T-helper 2 cell (primary cell): ENCODE results near the gene GVQW3.
A peak's percentile ranks its signal among the peaks of the same experiment; 100 is the strongest.
"Not testable (repeated sequence)": the region's sequence is repeated elsewhere in the genome, so short reads cannot be mapped to it uniquely, and the experiment has no call there.

Experiments
- DNase-seq, 5 experiments: peaks; one replicate each; pipeline versions ENCODE4 v3.0.0 to v3.0.0-alpha.2; 2012 to 2022

GVQW3 gene

DNA sequence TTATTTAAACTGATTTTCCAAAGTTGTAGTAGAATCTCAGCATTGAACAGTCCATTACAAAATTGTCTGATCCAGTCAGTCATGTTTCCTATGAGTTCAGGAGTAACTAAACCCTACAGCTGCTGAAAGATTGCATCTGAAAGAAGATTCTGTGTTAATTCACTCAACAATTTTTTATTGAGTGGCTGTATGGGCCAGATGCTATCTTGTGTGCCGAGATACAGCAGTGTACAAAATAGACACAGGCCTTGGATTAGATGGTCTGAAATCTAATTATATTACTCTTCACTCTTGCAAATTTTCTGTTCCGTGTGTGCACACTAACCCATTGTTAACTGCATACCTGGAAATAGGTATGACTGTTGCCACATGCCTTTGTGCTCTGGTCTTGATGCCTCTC, 7.3 kb downstream of the GVQW3 start:
- DNase-seq = no peak

DNA sequence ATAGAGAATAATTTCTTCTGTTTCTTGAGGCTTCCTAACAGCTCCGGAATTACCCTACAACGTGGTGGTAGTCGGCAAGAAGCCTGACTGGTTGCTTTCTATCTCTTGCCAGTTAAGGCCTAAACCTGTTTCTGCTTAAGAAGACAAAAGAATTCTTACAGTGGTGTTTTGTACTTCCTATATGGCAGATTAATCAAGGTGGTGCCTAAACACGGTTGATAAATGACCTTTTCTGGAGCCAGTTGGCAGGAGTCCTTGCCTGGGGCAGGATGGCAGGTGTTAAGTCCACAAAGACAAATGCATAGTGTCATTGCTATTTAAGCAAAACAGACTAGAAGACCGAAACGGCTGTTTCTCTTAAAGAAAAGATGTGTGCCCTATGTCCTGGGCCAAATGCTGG, 9.9 kb downstream of the GVQW3 start:
- no peak for DNase-seq

DNA sequence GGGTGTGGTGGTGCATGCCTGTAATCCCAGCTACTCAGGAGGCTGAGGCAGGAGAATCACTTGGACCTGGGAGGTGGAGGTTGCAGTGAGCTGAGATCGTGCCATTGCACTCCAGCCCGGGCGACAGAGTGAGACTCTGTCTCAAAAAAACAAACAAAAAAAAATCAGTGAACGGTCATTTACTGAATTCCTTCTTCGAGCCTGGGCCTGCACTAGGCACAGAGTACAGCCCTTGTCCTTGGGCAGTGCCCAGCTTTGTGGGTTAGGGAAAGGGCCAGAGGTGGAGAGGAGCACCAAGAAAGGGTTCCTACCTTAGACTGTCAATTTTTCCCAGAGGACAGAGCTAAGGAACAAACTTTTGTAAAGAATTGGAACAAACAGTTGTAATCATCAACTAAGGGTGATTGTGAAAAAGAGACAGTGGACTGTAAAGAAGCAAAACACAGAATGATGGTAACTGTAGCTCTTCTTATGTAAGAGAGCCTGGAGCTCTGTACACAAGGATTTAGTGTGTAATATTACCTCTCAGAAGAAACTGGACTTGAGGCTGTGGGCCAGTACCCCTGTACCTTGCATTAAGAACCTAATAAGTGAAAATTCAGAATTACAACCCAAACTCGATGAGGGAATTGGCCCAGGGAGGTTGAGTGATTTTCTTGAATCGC, 10.8 kb downstream of the GVQW3 start:
- DNase-seq = no peak

DNA sequence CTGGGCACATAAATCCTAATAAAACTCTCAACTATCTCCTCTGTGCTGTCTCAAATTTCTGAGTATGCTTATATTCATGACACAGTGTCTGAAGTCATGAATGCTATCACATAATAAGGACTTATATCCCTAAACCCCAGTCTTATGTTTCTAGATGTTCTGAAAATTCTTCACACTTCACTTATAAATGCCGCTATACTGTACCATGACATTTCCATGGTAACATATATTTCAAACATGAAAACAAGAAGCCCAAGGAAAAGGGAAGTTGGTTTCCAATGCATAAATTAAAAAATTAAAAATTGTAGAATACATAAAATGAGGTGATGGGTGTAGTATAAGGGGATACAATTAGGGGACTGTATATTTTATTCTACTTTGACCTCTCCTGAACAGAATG, 11.7 kb downstream of the GVQW3 start:
- no peak for DNase-seq

DNA sequence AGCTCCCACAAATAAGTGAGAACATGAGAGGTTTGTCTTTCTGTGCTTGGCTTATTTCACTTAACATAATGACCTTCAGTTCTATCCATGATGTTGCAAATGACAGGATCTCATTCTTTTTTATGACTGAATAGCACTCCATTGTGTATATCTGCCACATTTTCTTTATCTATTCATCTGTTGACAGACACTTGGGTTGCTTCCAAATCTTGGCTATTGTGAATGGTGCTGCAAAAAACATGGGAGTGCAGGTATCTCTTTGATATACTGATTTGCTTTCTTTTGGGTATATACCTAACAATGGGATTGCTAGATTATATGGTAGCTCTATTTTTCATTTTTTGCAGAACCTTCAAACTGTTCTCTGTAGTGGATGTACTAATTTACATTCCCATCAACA, 13.3 kb downstream of the GVQW3 start:
- no peak for DNase-seq

DNA sequence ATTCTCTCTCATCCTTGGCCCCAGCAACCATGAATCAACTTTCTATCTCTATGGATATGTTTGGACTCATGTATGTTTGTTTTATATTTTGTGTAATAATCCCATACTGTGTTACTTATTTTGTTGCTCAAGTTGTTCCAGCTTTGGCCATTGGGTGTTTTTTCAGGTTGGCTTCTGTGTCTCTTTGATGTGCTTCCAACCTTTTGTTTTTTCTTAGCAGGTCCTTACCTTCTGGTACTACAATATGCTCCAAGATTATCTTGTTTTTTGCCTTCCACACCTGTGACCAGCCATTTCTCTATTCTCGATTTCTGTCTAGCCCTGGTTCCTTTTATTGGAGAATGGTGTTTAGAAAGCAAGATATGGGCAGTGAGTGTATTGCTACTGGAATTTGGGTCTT, 14.2 kb downstream of the GVQW3 start:
- DNase-seq = no peak

DNA sequence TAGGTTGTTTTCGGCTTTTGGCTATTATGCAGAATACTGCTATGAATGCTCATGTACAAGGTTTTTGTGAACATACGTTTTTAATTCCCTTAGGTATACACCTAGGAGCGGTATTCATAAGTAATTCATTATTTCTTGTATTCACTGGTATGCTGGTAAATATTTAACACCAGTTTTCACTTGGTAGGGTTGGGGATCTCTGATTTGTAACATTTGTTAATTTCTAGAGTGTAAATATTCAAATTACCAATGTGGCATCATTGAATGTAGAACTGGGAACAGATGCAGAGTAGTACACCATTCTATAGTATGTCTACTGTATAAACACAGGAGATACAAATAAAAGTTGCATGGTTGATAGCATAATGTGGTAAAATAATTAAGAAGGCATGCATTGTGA, 16.3 kb downstream of the GVQW3 start:
- no peak for DNase-seq

DNA sequence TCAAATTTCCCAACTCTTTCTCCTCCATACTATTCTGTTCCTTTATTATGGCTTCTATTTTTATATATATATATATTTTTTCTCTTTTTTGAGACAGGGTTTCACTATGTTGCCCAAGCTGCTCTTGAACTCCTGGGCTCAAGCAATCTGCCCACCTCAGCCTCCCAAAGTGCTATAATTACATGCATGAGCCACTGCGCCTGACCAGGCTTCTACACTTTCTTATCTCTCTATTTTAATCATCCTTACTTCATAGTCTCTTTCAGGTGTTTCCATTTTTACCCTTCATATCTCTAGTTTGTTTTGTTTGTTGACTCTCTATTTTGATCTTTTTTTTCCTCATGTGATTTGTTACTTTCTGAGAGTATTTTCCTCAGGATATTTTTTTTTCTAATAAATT, 19.8 kb downstream of the GVQW3 start:
- no peak for DNase-seq

DNA sequence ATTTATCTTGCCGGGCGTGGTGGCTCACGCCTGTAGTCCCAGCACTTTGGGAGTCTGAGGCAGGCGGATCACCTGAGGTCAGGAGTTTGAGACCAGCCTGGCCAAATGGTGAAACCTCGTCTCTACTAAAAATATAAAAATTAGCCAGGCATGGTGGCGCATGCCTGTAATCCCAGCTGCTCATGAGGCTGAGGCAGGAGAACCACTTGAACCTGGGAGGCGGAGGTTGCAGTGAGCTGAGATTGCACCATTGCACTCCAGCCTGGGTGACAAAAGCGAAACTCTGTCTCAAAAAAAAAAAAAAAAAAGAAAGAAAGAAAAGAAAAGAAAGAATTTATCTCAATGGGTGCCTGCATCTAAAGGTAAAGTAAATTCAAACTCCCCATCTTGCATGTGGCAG, 20.4 kb downstream of the GVQW3 start:
- DNase-seq = not testable (repeated sequence)

DNA sequence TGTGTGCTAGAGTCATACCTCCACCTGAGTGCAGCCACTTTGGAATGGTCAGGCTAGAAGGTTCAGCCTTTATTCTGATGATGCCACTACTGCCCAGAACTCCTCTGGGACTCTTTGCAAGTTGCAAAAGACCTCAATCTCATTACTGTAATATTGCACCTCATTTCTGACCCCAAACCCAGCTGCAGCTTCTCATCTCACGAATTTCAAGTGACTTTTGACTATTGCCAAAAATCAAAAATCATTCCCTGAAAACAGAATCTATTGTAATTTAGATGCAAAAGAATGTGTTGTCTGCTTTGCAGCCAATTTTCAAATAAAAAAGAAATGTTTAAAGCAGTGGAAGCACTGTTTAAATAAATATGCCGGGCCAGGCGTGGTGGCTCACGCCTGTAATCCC, 25.2 kb downstream of the GVQW3 start:
- no peak for DNase-seq

DNA sequence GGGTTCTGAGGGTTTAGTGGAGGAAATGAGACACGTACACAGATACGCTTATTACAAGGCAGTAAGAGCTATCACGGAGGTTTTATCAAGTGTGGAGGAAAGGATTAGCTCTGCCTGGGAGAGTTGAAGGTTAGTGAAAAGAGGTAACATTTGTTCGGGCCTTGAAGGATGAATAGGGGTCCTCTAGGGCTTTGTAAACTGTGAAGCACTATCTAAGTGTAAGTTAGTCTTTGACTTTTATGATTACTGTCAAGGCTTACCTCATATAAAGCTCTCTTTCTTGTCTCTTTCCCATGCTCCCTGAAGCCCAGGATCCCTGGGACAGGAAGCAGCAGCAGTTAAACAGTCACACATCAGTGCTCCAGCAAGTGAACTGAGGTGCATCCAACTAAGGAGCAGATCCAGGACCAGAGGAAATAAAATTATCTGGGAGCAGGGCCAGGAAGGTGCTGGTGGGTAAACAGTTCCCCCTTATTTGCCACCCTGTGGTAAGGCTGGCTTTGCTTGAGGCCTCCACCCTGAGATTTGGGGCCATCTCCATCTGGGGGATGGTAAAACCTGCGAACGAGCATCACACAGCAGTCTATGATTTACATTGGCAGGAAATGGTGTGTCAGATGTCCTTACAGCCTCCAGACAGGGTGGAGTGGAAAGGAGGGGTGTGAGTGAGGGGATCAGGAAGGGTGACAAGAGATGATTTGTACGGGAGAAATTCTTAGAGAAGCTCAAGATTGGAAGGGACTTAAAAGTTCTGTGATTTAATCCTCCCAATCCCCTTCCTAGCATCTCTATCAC, 27.2 kb downstream of the GVQW3 start:
- no peak for DNase-seq

DNA sequence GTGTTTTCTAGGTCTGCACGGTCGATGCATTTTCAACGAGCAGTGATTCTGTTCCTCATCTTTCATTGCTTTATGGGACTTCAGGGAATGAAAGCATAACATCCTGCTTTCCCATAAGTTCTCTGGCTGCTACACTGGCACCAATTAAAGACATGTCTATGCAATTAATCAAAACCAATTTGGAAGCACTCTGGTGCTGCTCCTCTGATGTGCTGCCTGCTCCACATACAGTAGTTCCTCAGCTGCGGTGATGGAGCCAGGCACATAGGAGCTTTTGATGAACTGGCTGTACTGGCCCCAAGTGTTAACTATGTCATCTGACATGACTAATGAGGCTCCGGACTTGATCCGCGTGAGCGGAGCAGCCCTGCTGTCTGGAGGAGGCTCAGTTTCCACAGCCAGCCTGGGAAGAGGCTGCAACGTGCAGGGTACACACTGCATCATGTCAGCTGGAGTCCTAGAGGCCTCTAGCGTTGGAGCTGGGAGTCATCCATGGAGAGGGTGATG, 29.8 kb downstream of the GVQW3 start:
- DNase-seq = no peak

DNA sequence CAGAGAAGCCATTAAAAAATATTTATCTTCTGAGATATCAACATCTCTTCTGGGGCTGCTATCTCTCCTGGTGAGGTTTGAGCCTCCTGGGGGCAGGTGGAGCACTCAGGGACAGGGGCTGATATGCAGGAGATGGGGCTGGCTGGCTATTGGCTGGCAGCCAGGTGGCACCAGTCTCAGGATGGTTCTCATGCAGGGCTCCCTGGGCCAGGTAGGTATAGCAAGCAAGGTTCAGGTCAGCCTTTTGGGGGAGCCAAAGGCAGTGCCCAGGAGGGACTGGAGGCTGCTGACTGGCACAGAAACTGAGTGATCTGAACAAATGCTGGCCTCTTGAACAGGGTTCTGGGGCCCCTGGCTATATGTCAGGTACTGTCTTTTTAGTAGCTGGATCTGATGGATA, 34.0 kb downstream of the GVQW3 start:
- peak in 1 of 5 experiments; percentile 13 for DNase-seq

DNA sequence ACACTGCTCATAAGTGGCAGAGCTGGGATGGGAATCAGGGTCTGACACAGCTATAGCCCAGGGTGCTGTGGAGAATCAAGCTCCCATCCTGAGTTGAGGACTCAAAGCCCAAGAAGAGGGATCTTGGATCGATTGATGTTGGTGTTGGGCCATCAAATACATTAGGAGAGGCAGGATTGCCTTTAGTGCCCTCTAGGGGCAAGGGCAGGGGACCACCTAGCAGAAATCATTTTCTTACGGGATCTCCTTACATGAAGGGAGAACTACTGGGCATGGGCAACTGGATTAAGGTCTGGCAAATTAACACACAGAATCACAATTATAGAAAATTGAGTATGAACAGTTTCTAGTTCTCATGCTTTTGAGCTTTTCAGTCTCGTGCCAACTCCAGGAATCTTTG, 38.8 kb downstream of the GVQW3 start:
- no peak for DNase-seq

DNA sequence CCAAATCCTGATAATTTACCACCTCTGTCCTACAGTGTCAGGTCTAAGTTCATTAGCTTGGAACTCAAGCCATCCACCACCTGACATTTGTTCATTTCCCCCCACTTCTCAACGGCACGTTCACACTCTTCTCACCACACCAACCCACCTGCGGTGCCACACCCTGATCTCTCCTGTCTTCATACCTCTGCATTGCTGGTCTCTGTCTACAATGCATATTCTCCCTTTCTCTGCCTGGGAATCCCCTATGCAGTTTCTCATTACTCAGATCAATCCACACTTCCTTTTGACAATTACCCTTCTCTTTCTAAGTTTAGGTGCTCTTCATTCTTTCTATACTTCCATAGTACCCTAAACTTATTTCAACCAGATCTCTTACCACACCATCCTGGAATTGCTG, 43.3 kb downstream of the GVQW3 start:
- DNase-seq = peak in 1 of 5 experiments; percentile 47

DNA sequence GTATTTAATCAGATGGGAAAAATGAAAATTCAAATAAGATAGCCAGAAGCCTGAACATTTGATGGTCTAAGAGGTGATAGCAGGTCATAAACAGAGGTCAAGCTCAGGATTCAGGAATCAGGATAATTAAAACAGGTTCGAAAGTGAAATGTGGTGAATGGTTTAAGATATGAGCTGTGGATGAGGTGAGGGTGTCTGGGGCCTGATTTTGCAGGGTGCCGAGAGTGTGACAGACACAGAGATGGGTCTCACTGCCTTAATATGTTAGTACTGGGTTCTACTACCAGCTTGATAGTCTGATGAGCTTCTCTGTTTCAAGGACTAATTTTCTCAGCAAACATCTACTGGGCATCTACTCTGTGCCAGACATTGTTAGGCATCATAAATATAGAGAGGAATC, 43.8 kb downstream of the GVQW3 start:
- no peak for DNase-seq

DNA sequence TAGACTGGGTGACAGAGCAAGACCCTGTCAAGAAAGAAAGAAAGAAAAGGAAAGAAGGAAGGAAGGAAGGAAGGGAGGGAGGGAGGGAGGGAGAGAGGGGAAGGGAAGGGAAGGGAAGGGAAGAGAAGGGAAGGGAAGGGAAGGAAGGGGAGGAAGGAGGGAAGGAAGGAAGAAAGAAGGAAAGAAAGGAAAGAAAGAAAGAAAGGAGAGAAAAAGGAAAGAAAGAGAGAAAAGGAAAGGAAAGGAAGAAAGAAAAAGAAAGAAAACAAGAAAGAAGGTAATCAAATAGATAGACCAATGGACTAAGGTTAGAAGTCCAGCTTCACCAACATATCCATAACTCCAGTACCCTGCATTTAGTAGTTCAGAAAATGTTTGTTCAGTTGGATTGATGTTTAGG, 45.5 kb downstream of the GVQW3 start:
- DNase-seq = no peak

DNA sequence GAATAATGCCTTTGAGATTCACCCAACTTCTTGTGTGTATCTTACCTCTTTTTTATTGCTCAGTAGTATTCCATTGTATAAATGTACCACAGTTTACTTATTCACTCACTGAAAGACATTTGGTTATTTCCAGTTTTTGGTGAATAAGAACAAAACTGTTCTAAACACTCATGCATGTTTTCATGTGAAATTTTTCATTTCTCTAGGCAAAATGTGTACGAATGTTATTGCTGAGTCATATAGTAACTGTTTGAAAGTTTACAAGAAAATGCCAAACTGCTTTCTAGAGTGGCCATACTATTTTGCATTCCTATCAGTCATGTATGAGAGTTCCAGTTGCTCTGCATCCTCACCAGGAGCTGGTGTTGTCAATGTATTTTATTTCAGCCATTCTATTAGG, 54.9 kb downstream of the GVQW3 start:
- peak in 1 of 5 experiments; percentile 33 for DNase-seq

DNA sequence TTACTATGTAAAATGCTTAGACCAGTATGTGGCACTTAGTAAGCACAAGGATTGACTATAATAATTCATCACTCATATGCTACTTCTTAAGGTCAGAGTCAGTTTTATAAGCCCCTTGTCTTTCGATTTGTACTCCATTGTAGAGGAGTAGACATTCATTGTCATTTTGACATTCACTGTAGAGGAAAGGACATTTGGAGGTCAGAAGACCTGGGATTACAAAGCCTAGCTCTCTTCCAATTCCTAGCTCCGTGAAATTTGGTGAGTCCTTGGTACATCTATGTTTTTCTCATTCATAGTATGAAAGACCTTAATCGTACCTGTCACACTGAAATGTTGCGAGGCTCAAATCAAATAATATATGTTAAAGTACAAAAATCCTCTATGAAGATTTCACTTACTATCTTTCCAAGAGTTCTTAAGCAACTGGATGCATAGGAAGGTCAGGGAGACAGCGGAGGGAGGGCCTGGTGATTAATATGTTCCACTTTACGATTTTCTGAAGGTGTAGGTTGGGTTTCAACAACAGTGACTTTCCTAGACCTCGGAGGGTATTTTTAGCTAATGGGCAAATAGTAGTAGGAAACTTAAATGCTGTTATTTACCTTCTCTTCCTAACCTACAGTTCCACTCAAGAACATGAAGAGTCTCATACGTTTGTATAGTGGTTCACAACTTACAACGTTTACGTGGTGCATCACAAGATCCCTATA, 62.3 kb downstream of the GVQW3 start:
- no peak for DNase-seq

DNA sequence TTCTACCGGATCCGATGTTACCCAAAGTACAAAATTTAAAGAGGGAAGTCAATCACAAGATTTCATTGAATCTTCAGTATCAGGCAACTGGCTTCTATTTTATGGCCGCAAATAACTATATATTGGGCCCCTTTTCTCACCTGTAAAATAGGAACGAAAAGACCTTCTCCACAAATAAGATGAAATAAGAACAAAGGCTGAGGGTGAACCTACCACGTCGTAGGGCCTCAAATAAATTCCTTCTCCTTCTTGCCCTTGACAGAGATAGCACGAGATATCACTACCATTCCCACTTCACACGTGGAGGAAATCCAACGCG, 62.9 kb downstream of the GVQW3 start:
- DNase-seq = no peak

DNA sequence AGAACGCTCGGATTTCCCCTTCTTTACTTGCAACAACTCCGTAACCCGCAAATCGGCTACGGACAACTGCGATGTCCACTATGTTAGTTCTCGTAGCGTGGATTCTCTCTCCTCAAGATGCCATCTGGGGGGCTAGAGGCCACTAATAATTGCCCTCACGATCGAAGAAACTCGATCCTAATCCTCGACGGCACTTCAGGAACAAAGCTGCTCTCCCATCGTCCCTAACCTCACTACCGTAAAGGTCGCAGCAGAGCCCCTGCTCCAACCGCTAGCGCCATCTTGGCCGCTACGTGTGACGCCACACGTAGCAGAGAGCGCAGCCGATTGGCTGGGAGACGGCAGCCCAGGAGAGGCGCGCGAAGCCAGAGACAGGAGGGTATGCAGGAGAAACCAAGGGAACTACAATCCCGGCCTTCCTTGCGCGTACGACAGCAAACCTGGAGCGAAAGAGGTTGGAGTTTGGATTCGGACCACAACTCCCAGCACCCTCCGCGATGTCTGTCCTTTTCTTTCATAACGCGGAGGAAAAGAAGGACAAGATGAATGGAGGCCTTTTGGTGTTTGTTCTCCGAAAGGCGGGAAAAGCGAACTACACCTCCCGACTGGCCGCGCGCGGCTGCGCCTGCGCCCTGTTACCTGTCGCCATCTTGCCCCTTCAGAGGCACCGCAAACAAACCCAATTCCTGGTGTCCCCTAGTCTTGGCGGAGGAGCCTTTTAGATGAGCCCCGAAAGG, 63.4 kb downstream of the GVQW3 start, which contains the start of gene EMSY:
Gene EMSY, plus strand, starts transcription at position 635 of the 737 bp plus-strand sequence. CDS start 1,921 bp downstream, outside the sequence.
- DNase-seq = peak; percentile 75 to 100 (median 88)

DNA sequence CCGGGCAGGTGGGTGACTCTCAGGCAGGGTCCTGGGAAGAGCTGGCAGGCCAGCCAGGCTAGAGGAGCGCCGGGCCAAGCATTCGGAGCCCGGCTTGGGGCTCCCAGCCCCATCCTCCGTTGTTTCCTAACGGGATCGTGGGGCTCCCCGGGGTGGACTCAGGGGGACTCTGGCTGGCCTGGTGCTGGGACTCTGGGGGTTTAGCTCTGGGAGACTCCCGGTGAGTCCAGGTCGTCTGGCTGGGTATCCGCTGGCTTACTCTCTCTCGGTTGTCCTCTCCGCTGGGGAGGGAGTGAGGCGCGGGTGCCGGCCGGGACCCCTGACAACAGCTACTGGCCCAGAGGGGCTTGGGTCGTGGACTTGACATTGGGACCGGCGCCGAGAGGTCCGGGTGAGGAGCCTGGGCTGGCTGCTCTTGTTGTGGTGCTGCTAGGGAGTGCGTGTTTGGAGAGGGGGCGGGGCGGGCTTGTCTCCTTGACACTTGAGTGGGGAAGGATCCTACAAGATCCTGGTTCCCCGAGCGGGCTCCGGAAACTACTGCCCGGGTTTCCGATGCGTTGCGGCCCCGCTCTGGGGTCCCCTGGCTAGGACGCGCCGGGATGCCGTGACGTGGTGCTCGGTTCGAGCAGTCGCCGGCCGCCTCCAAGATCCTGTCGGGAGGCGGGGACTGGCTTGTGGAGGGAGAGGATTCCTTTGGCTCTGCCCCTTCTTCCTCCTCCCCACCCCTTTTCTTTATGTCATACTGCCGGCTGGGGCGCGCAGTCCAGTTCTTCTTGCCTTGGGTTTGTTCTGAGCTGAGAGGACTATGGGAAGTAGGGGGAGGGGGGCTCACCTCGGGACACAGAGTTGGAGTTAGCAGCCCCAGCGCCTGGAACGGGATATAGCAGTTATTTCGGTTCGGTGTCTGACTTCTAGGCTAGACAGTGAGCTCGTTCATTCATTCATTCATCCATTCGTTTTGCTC, 64.3 kb downstream of the GVQW3 start:
- DNase-seq = peak; percentile 20 to 50 (median 28)
